Muscle of back (tissue), 11 donors: Measurements from ENCODE around the gene GLCE. TPM values are rescaled to one million over a fixed set of nuclear protein-coding genes. Genes with fewer than 3 reads are reported as not detected.
"Not testable (repeated sequence)": the region's sequence is repeated elsewhere in the genome, so short reads cannot be mapped to it uniquely, and the experiment has no call there.

ENCODE experiments used
- DNase-seq, 3 donors: peaks; one replicate each; pipeline versions ENCODE4 v3.0.0 to v3.0.0-alpha.2; 2013
- polyA plus RNA-seq, 10 donors: library from polyadenylated mRNA; unstranded; fragments of 120-200 nt; gene quantifications; one replicate each; pipeline ENCODE4 v1.2.1, GENCODE V29; 2013; ENCODE audit not compliant: insufficient read length in 10 of 10

GLCE gene
- polyA plus RNA-seq, 10 donors = 30.0 to 44.4 (median 38.3) TPM

- DNase-seq = no peak
Observed at GRCh38 chr15:69133862-69134519, 26.4 kb upstream of the GLCE start.

- no peak for DNase-seq
Observed at GRCh38 chr15:69134791-69135190, 25.6 kb upstream of the GLCE start.

DNA sequence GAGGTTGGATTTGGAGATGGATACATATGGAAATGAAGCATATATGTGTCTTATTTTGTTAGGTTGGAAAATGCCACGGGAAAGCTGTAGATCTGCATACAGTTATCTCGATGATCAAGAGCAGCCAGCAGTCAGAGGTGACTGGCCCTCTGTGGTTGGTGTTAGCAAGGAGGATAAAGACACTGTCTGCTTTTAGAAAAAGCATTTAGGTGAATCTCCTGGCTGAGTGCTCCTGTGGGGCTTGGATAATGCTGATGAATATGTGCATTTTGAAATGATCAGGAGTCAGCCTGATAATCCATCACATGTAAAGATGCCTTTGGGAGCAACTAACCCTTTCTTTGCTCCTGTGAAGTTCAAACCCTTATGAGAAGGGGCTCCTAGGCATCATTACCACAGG lies 24.9 kb upstream of the GLCE start:
- no peak for DNase-seq

GRCh38 chr15:69138963-69139362 lies 21.5 kb upstream of the GLCE start:
- DNase-seq = no peak

GRCh38 chr15:69140306-69140705 lies 20.1 kb upstream of the GLCE start:
- DNase-seq = peak in 2 of 3 donors; percentile 22

DNA sequence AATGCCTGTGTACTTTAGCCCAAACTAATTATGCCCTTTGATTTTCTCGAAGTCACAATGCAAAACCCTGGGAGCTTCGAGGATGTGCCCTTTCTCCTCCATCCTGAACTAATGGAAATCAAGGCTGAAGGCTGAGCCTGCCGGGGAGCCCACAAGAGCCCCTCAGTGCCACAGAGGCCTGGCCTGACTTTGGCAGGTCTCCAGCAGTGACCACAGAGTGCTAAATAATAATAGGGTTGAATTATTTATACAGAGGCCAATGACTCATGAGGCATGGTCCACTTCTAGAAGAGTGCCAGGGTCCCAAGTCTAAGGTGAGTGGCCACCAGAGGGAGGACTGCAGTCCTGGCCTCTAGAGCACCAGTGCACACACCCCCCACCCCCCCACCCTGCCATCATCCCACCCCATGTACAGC lies 19.1 kb upstream of the GLCE start:
- no peak for DNase-seq

GRCh38 chr15:69141833-69142232 lies 18.6 kb upstream of the GLCE start:
- no peak for DNase-seq

- no peak for DNase-seq
Observed at GRCh38 chr15:69143756-69144436, 16.5 kb upstream of the GLCE start.

DNA sequence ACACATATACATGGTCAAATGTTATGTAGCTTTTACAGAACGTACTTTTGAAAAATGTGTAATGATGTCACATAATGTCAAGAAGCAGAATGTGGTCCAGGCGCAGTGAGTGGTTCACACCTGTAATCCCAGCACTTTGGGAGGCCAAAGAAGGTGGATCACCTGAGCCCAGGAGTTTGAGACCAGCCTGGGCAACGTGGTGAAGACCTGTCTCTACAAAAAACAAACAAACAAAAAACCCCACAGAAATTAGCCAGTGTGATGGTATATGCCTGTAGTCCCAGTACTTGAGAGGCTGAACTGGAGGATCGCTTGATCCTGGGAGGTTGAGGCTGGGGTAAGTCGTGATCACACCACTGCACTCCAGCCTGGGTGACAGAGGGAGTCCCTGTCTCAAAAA lies 15.9 kb upstream of the GLCE start:
- no peak for DNase-seq

DNA sequence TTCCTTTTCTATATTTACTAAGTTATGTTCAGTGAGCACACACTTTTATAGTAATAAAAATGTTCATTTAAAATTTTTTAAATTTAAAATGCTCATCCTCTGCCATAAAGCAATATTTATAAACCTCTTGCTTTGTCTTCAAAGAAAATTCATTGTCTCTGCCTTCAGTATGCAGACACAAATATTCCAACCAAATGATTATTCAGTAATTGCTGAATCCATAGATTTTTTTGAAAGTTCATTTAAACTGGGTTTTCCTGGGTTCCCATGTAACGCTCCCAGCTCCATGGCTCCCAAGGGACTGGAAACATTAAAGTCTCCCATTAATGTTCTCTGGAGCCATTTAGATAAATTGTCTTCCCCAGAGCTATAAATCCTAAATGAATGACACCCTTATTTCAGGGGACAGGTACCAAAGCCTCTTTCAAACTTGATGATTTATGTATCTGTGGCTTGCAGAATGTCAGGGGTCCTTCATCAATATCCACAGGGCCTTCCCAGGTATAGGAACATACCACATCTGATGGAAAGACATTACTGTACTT lies 15.2 kb upstream of the GLCE start:
- DNase-seq = no peak

DNA sequence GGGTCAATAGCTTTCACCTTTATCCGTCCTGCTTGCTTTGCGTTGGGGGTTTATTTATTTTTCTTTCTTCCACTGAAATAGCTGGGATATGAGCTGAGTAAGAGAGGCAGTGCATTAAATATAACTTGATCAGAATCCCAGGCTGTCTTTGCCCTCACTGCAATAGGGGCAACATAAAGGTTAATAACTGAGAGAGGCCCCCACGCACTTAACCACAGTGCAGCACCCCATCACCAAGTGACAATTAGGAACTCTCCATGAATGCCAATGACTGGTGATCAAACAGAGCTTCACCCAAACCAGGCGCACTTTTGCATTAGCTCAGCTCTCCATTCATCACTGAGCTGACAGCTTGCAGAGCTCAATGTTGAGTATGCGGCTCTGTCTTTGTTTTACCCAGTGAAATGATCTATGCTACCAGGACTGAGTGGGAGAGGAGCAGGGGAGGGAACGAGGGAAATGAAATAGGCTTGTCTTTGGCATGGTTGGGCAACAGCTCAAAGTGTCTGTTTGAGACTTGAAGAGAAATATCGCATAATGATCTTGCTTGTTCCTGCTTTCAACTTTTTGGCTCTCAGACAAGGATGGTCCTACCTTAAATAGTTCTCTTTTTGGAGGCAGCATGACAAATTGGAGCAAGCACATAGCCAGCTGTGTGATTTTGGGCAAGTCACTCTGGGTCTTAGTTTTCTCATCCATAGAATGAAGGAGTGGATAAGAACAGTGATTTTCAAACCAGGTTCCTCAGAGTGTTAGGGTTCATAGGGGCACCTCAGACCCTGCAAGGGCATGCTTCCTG lies 14.5 kb upstream of the GLCE start:
- no peak for DNase-seq

DNA sequence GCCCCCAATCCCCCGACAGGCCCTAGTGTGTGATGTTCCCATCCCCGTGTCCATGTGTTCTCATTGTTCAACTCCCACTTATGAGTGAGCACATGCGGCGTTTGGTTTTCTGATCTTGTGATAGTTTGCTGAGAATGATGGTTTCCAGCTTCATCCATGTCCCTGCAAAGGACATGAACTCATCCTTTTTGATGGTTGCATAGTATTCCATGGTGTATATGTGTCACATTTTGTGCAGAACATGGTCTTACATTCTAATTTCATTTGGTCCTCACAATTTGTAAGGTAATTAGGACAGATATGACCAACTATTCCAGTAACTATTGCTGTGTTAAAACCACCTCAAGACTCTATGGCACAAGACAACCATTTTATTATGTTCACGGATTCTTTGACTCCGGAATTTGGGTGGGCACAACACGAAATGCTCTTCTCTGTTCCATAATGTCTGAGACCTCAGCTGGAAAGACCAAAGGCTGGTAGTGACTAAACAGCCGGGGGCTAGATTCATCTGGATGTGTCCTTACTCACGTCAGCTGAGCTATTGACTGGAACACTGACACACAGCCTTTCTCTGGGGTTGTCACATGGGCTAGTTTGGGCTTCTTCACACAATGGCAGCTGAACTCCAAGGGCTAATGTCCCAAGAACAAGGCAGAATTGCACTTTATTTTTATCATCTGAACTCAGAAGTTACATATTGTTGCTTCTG lies 13.6 kb upstream of the GLCE start:
- DNase-seq = no peak

DNA sequence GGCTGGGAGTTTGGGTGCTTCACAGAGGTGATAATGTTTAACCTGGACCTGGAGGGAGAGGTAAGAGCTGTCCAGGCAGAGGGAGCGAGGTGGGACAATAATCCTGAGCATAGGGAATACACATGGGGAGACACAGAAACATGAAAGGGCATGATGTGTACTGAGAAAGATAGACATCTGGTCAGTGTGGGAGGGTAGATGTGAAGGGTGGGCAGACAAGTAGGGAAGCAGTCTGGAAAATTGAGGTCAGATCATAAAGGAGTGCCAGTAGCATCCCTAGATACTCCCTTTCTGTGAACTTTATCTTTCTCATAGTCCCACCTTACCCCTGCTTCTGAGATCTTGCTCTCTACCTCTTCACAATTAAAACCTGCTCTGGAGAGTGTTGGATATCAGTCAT lies 12.0 kb upstream of the GLCE start:
- no peak for DNase-seq

DNA sequence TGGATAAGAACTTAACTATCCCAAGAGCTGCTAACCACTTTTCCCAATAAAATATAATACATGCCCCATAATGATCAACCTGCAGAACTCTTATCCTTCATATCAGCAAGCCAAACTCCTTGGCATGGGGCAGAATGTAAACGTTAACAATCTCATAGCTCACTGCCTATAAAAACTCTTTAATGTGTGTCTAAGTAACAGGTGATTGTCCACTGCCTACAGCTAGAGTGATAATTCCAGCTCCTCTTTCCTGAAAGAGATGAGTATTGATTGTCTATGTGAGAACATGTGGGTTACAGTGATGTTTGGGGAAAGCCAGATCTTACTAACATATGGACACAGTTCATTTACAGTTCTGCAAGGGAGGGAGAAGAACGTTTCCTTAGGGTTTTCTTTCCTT lies 11.3 kb upstream of the GLCE start:
- DNase-seq = no peak

DNA sequence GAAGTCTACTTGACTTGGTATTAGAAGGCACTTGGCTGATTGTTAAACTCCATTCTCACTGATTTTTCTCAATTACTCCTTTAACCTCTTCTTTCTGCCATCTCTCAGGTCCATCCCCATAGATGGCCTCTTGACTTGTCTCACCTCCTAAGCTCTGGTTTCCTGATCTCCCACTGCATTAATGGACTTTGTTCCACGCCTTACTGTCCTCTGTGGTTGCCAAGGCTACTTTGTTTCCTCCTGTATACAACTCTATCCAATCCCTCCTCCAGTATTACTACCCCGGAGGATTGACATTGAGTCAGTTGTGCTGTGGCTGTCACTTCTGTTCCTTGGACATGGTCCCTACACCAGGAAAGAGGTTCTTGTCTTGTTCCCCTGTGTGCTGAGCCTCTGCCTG lies 10.6 kb upstream of the GLCE start:
- DNase-seq = no peak

GRCh38 chr15:69150336-69150735 lies 10.1 kb upstream of the GLCE start:
- no peak for DNase-seq

- DNase-seq = no peak
Observed at GRCh38 chr15:69150841-69151240, 9.6 kb upstream of the GLCE start.

DNA sequence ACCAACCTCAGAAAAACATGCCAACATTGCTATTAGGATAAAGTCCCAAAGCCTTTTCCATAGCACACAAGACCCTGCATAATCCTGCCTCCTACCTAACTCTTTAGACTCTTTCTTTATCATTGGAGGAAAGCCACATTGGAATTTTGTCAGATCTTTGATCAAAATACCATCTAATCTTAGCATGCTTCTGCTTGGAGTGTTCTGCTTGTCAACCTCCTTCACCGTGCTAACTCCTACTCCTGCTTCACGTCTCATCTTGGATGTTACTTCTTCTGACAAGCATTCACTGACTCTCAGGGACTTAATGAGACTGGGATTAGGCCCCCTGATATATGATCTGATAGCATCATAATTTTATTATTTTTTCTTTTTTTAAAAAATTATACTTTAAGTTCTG lies 7.4 kb upstream of the GLCE start:
- no peak for DNase-seq

GRCh38 chr15:69153587-69153986 lies 6.8 kb upstream of the GLCE start:
- DNase-seq = not testable (repeated sequence)

DNA sequence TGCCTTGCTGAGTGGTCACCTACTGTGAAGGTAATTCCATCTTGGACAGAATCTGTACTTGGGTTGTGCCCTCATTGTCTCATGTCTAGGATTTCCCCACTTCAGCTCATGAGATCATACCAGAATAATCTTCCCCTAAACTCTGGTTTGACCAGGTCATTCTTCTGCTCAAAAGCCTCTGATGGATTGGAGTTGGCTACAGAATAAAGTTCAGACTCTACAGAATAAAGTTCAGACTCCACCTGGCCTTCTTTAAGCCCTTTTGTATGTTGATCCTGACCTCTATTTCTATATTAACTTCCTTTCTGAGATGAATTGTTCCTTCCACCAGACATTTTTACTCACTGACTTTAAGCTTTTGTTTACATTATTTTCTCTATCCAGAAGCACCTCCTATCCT lies 6.4 kb upstream of the GLCE start:
- no peak for DNase-seq

- DNase-seq = peak in 2 of 3 donors; percentile 39 to 59
Observed at GRCh38 chr15:69154684-69155083, 5.8 kb upstream of the GLCE start.
